Activated CD8-positive, alpha-beta memory T cell treated with anti-CD3 and anti-CD28 coated beads, Interleukin-2, amount 50 U/mL, for 4 hours (primary cell): ENCODE data around the gene LGR4.
"Not testable (repeated sequence)": the region's sequence is repeated elsewhere in the genome, so short reads cannot be mapped to it uniquely, and the experiment has no call there.

Experiments used
- DNase-seq: peaks from one replicate; pipeline ENCODE4 v3.0.0-alpha.2; 2020

LGR4 gene

DNA sequence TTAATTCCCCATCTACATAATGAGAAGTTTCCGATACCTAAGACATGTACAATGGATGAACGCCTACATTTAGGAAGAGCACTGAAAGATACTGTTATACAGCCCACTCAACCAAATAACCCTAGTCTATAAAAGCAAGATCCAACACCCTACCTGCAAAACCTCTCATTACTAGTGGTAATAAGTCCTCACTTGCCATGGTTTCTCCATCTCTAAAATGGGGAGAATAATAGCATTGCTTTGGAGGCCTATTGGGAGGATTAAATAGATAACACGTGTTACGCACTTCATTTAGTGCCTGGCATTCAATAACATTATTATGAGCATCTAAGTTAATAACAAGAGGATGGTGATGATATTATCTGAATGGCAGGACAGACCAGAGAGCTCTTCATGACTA, 16.9 kb downstream of the LGR4 start:
- DNase-seq = no peak

DNA sequence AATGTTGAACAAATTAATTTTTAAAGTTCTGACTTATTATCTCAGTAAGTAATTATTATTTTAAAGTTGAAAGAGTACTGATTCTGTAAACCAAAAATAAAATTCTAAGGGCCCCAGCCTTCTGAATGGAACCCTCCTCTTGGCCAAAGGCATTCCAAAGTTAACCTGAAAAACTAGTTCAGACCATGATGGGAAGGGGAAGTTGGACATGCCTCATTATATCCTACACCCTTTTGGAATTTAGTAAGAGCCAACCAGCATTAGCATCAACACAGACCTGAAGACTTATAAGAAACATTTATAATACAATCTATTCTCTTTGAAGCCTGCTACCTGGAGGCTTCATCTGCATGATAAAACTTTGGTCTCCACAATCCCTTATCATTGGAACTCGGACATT, 18.9 kb downstream of the LGR4 start:
- no peak for DNase-seq

DNA sequence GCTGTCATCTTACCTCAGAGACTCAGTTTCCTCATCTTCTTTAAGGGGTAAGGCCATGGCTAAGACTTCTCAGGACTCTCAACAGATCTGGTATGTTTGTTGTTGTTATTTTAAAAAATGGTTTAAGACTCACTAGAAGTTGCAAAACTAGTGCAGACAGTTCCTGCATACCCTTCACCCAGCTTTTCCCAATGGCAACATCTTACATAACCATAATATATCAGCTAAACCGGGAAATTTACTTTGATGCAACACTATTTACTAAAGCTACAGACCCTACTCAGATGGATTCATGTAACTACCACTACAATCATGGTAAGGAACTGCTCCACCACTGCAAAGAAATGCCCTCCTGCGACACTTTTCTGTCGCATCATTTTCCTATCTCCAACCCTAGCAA, 20.4 kb downstream of the LGR4 start:
- DNase-seq = no peak

DNA sequence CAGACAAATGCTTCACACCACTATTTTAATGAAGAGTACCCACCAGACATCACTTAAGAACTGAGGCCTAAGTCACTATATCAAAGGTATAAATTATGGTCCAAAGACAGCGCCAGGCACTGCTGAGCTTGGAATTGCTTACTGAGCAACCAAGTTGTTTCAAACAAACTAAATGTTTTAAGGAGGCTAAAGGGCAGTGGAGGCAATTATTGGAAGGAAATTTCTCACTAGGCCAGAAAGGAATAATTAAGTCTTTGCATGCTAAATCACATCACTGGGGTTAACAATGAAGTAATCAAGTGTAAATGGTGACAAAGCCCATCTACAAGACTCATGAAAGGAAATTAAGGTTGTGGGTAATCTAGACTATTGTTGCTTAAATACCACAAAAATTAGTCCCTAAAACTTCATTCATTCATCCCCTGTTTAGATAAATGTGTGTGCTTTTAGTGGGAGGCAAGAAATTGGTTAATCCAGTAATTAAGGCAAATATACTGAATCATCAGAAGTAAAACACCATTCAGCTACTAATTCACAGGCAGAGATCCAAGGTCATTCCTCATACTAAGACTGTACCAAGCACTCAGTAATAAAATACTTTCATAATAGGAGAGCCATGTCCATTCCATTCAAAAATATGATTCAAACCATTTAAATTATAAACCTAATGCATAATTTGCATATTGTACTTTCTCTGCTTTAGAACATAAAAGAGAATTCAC, 21.2 kb downstream of the LGR4 start:
- no peak for DNase-seq

DNA sequence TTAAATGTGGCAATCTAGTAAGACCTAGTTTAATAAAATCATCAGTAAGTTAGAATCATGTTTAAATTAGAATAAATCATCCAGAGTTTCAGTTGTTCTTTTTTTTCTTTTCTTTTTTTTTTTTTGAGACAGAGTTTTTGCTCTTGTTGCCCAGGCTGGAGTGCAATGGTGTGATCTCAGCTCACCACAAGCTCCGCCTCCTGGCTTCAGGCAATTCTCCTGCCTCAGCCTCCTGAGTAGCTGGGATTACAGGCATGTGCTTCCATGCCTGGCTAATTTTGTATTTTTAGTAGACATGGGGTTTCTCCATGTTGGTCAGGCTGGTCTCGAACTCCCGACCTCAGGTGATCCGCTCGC, 24.4 kb downstream of the LGR4 start:
- DNase-seq = not testable (repeated sequence)

DNA sequence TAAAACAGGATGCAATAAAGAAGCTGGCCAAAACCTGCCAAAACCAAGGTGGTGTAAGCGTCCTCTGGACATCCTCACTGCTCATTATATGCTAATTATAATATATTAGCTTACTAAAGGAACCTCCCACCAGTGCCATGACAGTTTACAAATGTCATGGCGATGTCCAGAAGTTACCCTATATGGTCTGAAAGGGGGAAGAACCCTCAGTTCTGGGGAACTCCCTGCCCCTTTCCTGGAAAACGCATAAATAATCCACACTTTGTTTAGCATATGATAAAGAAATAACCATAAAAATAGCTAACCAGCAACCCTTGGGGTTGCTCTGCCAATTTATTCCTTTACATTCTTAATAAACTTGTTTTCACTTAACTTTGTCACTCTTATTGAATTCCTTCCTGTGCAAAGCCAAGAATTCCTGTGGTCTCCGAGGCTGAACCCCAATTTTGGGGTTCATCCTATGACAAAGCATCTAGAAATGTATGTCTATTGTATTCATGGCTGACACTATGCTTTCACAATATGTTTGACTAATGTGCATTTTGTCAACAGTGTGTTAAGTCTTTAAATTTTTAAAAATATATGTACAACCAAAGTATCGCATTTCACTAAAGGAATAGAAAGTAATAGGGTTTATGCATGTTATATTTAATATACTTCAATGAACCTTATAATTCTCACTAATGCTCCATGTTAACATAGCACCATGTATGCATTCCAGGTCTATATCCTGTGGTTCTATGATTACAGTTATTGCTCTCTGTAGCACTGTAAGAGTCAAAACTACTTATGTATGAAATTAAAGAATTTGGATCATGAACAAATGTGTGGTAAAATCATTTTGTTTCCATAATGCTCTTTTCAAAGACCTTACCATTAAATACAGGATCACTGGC, 25.1 kb downstream of the LGR4 start:
- no peak for DNase-seq

DNA sequence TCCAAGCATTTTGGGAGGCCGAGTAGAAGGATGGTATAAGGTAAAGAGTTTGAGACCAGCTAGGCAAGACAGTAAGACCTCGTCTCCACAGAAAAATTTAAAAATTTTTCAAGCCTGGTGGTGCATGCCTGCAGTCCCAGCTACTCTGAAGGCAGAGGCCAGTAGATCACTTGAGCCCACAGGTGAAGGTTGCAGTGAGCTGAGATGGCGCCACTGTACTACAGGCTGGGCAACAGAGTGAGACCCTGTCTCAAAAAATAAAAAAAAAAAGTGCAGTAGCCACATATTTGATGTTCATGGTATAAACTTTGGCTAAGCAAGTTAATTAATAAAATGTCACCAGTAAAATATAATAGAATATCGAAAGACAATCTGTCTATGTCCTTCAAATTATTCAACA, 27.0 kb downstream of the LGR4 start:
- DNase-seq = no peak

DNA sequence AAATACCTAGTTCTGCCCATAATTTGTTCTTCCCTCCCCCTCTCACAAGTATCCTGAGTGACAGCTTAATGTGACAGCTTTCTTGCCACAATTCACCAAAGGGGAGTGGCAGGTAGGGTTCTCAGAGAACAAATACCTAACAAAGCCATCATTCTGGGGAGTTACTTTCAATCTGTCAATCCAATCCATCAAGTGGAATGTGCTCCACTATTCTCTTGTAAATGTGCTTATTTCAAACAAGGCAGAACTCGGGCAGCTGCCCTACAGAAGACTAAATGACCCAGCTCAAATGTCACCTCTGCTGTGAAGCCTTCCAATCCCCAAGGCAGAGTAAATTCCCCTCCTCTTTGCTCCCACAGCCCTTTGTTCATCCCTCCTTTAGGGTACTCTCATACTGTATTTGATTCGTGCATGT, 27.8 kb downstream of the LGR4 start:
- DNase-seq = no peak

DNA sequence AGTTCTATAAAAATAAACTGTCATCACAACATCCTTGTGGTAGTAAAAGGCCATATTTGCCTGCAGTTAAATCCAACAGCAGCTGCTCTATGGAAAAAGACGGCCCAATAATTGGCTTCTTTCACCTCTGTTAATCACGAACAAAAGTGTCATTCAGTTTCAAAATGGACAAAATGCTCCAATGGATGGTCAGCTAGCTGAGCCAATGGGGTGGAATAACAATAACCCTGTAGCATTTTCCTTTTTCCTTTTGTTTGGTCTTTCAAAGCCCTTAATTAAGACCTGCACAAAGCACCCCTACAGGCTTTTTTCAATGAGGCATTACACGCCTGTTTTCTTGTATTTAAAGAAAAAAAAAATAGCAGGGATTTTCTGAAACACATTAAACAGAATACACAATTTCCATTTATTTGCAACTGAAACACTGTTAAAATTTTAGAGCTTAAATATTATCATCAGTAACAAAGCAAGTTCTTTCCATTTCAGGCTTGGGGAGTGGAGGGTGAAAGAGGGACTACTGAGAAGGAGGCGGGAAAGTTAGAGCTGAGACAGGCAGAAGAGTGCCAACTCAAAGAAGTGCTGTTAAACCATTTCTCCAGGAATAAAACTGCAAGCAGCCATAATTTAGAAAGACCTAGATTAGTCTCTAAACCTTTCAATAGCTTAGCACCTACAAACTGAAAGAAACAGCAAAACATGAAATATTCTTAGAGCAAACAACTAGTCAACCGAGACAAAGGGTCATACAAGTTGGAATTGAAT, 28.7 kb downstream of the LGR4 start:
- no peak for DNase-seq

DNA sequence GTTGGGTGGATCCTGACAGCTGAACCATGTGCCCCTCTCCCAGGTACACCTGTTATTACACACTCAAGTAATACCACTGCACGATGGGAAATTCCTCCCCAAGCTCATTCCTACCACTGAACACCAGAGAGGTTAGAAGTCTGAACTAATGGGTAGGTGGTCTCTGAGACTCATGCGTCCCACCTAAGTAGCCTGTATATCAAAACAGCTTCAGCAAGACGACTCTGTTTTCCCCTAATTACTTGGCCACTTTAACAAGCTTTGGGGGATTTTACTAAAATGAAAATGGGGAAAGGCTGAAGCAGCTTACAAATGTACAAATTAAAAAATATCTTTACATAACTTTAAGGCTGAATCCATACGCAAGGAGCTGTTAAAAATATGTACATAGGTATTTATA, 29.4 kb downstream of the LGR4 start:
- DNase-seq = no peak

DNA sequence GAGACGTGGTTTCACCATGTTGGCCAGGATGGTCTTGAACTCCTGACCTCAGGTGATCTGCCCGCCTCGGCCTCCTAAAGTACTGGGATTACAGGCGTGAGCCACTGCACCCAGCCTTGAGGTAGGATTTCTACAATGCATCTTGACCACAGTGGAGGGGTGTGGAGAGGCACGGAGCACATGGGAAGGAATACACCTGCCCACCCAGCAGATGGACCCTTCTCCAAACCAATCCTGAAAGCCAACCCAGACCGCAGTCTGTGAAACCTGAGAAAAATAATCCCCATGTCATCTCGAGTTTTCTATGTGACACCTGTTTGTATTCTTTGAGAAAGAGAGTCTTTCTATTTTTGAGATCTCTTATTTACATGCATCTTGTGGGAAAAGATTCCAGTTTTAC, 32.5 kb downstream of the LGR4 start:
- no peak for DNase-seq

DNA sequence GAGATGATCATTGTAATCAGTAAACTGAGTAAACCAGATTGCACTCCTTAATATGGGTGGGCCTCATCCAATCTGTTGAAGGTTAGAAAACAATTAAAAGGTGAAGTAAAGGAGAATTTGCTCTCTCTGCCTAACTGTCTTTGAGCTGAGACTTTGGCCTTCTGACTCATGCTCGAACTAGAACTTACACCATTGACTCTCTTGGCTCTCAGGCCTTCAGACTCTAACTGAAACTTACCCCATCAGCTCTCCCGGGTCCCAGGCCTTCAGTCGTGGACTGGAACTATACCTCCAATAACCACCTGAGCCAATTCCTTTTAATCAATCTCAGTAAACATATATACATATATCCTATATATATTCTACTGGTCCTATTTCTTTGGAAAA, 34.0 kb downstream of the LGR4 start:
- no peak for DNase-seq

DNA sequence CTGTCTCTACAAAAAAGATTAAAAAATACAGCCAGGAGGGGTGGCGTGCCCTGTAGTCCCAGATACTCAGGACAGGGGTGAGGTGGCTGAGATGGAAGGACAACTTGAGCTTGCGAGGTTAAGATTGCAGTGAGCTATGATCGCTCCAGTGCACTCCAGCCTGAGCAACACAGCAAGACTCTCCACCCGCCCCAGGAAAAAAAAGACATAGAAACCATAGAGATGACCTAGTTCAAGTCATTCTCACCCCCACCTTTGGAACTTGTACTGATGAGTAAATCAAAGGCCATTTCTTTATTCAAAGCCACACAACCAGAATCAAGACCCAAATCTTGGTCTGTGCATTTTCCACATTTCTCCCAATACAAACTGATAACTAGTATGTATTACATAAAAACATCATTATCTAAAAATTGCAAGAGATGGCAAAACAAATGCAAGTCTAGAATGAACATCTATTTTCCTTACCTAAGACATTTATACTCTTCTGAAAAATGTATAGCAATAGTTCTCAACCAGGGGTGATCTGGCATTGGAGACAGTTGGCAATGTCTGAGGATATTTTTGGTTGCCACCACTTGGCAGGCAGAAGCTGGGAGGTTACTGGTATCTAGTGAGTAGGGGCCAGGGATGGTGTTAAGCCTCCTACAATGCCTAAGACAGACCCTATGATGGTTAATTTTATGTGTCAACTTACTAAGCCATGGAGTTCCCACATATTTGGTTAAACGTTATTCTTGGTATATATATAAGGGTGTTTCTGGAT, 34.6 kb downstream of the LGR4 start:
- DNase-seq = no peak

DNA sequence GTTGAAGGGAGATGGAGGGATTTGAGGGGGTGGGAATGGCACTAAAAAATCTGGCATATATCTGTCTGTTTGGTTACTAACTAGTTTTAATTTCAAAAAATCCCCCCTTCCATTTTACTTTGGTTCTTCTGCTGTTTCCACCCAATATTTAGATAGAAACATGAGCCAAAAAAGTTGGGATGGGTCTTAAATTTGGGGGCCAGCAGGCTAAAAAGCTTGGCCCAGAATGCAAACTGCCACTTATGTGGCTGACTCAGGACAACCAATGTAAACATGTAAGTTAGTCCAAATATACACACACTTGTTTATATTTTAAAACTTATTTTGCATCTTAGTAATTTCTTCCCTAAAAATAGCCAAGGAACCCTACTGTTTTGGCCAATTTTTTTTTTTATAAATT, 35.7 kb downstream of the LGR4 start:
- DNase-seq = no peak

DNA sequence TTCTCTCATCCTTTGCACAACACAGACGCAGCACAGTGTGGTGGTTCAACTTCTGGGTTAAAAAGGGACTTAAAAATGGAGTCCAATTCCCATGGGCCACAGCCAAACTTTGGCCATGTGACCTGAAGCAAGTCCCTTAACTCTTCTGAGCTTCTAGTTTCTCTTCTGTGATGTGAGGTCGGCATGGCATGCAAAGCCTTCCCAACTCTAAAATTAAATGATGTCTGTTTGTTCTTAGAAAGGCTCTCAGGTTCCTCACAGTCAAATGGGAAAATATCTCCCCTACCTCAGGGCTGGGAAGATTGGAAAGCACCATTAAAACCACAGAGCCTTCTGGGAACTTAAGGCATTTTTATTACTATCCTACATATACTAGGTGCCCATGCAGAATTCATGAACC, 38.8 kb downstream of the LGR4 start:
- DNase-seq = no peak

DNA sequence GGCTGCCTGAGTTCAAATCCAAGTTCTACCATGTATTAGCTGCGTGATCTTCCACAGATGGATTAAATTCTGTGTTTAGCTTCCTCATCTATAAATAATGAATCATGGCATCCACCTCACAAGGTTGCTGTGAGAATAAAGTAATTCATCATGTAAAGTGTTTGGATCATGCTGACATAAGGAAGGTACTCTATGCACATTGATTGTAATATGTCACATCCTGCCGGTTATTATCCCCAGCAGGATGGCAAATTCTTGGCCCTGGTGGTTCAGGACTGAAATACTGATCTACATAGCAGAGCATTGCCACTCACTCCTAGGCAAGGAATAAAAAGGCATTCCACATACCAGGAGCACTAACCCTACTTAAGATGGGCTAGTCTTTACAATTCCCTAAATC, 40.8 kb downstream of the LGR4 start:
- no peak for DNase-seq

DNA sequence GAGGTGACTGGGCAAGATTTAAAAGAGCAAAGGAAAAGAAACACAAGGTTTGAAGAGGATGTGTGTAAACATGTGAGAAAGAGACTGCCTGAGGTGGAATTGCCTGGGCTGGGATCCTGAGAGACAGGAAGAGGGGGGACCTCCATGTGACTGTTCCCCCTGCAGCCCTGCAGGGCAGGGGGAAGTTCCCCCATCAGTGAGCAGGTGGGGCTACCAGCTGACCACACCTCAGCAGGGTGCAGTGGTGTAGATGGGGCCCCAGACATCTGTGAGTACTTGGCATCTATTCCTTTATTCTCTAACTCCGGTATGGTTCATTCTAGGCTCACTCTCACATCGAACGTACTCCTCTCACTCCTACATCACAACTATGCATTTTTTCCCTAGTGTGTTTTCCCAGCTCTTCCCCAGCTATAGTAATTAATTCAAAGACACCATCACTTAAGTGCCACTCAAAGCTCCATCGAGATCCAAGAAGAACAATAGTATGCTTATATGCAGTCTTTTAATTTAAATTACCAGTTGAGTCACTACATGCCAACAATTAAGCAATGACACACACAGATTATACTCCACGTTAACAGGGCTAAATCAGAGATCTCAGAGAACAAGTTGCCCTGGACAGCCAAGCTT, 42.7 kb downstream of the LGR4 start:
- DNase-seq = no peak

DNA sequence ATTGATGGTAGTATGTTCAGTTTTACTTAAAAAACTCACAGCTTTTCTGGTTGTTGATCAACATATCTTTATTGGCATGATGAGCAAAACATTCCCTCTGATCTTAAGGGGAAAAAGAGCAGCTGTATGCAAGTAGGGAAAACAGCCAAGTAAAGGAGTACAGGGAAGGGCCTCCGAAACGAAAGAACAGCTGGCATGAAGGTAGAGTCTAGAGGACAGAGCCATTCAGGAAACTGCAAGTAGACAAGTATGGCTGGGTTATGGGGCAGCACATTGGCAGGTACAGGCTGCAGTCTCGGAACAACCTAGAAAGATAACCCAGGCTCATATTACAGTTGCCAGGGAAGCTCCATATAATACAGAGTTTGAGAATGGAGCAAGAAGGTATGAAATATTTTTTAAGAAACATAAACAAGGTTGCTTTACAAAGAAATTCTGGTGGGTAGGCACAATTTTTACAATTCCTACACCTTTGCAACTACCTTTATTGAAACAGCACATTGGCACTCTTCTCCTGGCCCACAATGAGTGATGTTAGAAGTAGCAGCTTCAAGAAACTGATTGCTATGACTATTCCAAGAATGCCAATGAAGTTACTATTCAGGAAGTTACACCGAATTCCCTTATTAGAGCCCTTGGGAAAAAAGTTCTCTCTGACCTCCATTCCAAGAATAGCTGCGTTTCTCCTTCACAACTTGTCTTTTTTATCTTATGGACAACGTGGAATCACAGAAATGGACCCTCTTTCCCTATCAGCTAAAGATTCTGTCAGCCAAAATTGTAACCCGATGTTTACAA, 45.2 kb downstream of the LGR4 start:
- DNase-seq = no peak

DNA sequence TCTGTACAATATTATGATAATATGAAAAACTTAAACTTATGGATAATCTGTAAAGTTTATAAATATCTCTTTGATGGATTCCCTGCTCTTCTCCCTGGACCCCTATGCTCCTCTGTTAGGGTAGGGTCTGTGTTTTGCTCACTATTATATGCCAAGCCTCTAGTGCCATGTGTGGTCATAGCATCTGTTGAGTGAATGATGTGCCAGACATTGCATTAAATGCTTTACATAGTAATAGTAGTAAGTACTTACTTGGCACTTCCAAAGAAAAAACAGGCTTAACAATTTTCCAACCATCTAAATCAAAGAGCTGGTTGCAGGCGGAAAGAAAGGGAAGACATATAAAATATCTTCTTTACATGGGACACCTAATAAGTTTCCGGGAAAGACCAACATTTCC, 46.8 kb downstream of the LGR4 start:
- no peak for DNase-seq

DNA sequence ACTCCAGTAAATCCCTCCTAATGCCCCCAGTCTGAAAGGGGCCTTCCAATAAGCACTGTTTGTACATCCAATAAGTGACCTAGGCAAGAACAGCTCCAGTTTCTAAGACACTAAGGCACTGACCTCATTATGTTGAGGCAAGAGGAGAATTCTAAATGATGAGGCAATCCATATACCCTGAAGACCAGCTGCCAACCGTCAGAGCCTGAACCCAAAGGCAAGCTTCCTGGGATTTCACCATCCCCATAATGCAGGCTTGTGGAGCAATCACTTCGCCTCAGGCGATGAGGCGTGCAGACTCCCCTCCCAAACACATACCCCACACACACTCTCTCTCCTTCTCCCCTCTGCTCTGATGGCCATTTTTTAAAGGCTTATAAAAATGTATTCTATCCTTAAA, 49.5 kb downstream of the LGR4 start:
- DNase-seq = no peak

DNA sequence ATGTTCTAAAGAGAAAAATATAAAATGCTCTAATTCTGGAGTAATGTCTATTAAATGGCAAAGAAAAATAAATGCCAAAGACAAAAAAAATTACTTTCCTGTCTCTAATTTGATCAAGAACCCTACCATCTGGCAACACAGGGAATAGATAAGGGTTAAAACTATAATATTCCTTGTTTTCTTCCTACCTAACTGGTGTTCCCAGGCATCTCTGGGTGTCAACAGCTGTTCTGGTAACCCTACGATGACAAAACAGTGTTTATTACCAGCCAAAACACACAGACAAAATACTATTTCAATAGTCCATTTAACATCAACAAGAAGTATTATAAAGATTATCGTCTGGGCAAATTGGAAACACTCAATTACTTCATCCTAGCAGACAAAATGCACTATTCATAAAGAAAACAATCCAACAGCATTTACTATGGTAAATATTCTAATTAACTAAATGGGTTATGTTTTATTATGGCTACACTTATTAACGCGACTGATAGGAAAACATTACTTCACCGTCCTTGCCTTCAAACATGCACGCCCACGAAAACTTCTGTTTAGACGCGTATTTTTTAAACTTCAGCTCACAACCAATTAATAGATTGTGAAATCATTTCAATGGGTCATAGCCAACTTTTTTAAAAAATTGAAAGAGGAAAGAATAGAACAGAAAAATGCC, 50.6 kb downstream of the LGR4 start:
- no peak for DNase-seq
